Measurements from ENCODE around the gene MMD.
A peak's percentile ranks its signal among the peaks of the same experiment; 100 is the strongest.
"Not testable (repeated sequence)": the region's sequence is repeated elsewhere in the genome, so short reads cannot be mapped to it uniquely, and the experiment has no call there.

MMD gene, protein sequence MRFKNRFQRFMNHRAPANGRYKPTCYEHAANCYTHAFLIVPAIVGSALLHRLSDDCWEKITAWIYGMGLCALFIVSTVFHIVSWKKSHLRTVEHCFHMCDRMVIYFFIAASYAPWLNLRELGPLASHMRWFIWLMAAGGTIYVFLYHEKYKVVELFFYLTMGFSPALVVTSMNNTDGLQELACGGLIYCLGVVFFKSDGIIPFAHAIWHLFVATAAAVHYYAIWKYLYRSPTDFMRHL

DNA sequence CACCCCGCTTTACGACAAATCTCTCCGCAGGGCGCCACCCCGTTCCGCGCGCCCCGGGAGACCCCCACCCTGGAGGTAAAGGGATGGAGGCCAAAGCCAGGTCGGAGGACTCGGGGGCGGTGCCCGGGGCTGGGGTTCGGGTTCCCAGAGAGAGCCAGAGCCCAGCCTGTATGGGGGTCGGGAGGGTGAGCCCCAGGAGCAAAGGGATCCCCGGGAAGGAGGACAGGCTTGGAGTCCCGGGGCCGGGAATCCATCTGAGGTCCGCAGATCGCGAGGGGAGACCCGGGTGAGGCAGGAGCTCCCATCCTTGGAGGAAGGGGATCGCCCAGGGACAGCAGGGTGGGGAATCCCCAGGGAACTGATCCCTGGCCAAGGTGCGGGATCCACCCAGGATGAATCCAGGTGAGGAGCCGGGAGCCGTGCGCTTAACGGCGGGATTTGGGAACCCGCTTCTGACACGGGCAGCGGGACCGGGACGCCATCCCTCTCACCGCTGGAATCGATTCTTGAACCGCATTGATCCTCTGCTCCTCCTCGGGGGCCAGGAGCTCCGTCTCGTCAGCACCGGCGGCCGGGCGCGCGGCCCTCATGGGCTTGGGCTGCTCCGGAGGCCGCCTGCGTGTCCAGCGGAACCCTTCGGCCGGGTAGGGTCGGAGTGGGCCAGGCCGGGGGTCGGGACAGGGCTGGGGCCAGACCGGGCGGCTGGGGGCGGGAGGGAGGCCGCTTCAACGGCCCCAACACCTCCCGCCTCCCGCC is at the start of gene MMD:
TSS of gene MMD (minus strand) at position 657 of the 756 bp plus-strand sequence. CDS start at position 517, 140 bp downstream.
- peak in 1 of 2 donors; percentile 3 for DNase-seq (ENCODE audit: low read depth in 1 of 2, low spot score in 1 of 2)

DNA sequence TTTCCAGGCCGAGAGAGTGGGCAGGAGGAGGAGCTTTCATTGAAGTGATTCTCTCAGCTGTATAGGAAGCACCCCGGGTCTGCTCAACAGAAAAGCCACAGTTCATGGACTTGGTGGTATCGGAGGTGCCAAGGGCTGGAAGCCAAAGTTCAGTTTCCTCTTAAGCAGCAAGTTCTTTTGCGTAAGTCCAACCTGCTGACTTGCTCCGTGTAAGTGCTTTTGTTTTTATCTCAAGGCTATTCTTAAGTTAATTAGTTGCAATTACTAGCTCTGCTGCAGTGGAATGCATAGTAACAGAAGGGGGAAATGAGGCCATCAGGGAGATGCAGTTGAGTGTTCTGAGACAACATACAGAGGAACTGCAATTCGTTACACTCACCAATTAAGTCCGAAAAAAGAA is 45.0 kb upstream of the MMD start:
- no peak for DNase-seq (ENCODE audit: low read depth in 1 of 2, low spot score in 1 of 2)

DNA sequence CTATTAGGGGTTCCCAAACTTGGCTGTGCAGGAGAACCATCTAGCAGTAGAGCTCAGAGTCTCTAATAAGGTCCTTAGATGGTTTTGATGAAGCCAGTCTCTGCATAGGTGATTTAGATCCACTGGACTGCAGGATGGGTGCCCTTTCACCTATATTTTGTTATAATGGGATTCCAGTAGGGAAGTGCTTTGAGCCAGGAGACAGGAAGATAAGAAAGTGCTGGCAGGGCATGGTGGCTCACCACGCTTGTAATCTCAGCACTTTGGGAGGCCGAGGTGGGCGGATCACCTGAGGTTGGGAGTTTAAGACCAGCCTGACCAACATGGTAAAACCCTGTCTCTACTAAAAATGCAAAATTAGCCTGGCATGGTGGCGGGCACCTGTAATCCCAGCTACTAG is 44.1 kb upstream of the MMD start:
- DNase-seq (ENCODE audit: low read depth in 1 of 2, low spot score in 1 of 2): not testable (repeated sequence)

DNA sequence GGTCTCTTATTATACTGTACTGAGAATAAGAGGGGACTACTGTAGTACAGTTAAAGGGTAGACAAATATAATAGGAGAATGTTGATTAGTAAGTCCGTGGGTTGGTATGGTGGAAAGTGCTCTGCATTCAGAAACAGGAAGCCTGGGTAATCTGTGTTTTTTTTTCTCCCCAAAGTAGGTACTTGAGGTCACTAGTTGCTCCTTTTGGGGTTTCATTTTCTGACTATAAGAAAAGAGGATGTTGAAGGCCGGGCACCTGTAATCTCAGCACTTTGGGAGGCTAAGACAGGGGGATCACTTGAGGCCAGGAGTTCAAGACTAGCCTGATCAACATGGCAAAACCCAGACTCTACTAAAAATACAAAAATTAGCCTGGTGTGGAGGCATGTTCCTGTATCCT is 42.0 kb upstream of the MMD start:
- DNase-seq (ENCODE audit: low read depth in 1 of 2, low spot score in 1 of 2): no peak

DNA sequence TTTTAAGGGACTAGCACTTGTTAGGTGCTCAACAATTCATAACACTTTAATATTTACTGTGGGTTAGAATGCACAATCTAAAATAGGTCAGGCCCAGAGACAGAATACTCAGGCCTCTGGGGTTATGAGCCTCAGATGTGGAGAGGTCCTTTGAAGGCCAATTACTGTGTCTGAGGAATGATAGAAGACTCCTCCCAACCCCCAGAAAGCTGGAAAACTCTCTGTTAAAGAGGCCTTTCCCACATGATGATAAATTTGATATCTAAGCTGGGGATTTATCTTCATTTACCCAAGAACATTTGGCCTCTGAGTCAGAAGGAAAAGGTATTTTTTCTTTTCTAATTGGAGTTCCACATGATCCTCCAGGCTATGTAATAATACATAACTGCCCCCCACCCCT is 41.1 kb upstream of the MMD start:
- DNase-seq (ENCODE audit: low read depth in 1 of 2, low spot score in 1 of 2): no peak

DNA sequence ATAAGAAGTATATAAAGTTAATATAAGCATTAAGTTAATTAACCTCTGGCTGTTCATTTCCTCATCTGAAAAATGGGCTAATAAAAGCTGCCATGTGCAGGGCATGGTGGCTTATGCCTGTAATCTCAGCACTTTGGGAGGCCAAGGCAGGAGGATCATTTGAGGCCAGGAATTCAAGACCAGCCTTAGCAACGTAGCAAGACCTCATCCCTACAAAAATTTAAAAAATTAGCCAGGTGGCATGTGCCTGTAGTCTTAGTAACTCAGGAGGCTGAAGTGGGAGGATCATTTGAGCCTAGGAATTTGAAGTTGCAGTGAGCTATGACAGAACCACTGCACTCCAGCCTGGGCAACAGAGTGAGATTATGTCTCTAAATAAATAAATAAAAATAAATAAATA is 40.6 kb upstream of the MMD start:
- no peak for DNase-seq (ENCODE audit: low read depth in 1 of 2, low spot score in 1 of 2)

DNA sequence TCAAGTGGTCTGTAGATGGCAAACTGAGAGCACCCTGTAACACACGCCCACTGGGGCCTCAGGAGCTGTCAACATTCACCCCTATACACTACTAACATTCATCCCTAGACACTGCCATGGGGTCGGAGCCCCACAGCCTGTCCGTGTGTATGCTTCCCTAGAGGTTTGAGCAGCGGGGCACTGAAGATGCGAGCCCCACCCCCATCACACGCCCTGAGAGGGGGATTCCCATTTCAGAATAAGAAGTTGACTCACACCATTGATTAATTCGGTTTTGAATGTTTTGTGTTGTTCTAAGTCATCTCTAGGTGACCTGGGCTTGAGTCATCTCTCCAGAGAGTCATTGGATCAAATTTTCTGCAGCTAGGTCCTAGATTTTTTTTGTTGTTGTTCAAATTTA is 37.3 kb upstream of the MMD start:
- peak in 1 of 2 donors; percentile 30 for DNase-seq (ENCODE audit: low read depth in 1 of 2, low spot score in 1 of 2)

DNA sequence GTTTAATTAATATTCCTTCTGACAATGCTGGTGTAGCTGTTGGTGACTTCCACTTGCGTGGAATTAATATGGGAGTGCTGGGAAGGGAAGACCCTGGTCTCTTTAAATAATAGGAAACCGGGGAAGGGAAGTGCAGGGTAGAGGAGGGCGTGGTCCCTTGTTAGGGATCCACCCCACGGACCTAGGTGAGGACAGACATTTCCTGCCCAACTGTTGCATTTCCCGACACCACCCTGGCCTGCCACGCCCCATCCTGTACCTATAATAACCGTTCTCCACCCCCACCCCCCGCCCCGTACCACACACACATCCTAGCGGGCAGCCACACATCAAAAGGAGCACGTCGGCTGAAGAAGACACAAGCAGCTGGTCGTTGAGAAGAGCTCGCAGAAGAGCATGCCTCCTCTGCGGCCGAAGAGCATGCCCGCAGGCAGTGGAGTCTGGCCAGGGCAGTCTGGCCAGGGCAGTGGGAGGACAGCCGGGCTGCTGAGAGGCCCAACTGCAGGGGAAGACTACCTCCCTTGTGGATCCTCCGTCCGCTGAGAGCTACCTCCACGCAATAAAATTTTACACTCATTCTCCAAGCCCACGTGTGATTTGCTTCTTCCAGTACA is 36.8 kb upstream of the MMD start:
- no peak for DNase-seq (ENCODE audit: low read depth in 1 of 2, low spot score in 1 of 2)

DNA sequence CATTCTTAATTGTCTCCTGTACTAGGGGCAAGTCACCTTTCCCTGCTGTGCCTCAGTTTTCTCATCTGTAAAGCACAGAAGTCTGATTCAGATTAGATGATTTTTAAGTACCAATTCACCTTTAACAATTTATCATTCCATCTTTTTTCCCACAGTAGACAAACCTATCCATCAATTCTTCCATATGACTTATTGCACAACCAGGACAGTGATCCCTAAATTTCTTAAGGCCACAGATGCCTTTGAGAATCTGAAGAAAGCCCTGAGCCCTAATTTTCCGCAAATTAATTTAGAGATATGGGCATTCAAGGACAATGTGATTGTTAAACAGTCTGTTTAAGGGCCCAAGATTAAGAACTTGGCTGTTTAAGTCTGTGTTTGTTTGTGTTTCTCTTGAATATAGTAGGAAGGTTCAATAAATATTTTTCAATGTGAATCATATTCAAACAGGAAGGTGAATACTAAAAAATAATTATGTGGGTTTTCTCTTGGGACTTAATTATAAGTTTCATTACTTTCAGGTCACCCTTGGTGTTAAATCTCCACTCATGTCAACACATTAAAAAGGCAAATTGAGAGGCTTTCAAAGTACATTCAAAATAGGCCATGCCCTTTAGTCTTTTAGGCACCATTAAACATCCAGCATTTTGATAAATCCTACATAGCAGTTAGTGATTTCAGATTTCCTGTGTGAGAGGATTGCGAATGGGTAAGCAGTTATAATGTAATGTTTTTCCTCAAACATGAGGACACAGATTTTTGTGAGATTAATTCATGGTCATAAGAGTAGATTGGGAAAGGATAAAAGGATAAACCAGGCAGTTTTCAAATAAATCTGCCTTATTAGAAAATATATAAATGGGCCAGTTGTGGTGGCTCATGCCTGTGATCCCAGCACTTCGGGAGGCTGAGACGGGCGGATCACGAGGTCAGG is 34.9 kb upstream of the MMD start:
- no peak for DNase-seq (ENCODE audit: low read depth in 1 of 2, low spot score in 1 of 2)

DNA sequence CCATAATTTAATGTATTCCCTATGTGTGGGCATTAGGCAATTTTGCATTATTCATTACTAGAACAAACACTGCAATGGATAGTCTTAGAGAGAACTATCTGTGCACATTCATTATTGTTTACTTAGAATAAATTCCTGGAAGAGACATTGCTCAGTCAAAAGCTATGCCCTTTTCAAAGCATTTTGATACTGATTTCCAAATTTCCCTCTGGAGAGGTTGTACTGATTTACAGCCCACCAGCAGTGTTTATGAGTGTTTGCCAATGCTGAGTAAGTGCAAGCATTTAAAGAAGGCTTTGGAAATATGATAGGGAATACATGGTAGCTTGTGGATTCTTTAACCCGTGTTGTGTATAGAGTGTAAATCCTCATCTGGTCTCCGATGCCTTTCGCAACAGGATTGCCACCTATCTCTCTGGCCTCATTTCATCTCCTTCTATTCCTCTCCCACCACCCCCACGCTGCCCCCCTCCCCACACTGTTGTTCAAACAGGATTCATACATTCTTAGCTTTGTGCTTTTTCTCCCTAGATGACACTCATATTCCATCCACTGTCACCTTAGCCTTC is 33.4 kb upstream of the MMD start:
- no peak for DNase-seq (ENCODE audit: low read depth in 1 of 2, low spot score in 1 of 2)

DNA sequence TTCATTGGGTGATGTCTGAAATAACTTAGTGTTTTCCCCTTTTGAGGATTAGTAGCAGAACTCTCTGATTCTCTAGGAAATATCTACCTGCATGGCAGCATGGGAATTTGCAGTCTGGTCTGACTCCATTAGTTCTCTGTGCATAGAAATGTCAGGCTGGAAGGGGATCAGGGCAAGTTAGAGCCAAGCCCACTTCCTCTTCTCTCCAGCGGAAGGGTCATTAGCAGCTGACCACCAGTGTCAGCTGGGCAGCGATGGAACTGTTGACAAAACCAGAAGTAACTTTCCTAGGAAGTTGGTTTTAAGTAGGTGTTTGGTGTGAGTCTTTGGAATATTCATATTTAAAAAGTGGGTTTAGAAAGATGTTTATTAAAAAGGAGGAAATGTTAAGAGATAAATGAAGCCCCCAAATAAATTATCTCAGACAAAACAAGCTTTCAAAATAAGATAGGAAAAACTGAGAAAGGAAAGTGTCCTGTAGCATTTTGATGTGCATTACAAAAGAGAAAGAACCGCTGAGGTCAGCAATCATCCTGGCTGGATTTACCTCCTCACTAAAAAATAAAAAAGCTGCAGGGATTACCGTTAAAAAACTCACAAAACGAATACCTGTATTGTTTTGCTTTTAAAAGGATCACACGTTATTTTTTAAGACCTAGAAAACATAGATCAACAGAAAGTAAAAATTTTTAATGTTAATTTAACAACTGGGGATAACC is 32.4 kb upstream of the MMD start:
- DNase-seq (ENCODE audit: low read depth in 1 of 2, low spot score in 1 of 2): no peak

DNA sequence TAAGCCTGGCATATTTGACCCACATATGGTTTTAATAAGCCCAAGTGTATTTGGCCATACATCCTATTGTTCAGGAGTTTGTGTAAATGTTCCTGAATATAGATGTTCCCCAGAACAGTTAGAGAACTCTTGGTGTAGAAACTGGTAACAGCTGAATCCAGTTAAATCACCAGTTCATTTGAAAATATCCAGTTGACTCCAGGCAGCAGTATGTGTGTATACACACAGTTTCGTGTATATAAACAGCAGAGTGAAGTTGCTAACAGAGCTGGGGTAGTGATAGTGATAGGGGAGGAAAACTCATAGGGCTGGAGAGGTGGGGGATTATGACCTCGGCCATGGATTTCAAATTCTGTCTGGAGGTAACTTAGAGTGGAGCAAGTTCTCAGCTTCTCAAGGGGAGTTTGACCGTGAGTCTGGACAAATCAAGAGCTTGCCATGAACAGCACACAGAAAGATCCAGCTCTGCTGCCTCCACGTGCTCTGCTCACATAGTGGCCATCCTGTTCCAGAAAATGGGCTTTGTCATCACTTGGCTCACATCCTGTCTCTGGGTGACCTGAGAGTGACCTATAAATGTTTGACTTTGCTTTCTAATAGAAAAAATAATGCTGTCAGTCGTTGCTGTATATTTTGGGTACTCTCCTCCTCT is 30.6 kb upstream of the MMD start:
- DNase-seq (ENCODE audit: low read depth in 1 of 2, low spot score in 1 of 2): no peak

DNA sequence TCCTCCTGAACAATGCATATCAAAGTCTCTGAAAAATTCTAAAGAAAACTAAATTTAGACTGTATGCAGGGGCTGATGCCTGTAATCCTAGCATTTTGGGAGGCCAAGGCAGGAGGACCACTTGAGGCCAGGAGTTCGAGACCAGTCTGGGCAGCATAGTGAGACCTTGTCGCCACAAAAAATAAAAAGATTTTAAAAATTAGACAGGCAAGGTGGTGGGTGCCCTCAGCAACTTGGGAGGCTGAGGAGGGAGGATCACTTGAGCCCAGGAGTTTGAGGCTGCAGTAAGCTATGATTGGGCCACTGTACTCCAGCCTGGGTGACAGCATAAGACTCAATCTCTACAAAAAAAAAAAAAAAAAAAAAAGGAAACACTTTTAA is 30.1 kb upstream of the MMD start:
- DNase-seq (ENCODE audit: low read depth in 1 of 2, low spot score in 1 of 2): no peak

DNA sequence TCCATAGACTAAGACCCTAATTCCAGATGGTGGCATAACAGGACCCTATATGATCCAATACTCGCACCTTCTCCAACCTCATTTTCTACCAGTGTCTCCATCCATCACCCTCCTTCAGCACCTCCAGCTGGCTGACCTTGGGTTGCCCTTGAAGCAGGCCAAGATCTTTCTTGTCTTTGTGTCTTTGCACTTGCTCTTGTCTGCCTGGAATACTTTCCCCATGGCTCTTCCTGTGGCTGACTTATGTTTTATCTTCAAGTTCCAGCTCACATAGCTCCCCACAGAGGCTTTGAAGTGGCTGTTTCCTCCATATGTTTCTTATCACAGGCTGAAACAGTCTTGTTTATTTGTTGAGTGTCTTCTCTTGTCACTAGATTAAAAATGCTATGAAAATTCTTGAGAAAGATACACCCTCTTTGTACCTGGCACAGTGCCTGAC is 29.6 kb upstream of the MMD start:
- DNase-seq (ENCODE audit: low read depth in 1 of 2, low spot score in 1 of 2): no peak

DNA sequence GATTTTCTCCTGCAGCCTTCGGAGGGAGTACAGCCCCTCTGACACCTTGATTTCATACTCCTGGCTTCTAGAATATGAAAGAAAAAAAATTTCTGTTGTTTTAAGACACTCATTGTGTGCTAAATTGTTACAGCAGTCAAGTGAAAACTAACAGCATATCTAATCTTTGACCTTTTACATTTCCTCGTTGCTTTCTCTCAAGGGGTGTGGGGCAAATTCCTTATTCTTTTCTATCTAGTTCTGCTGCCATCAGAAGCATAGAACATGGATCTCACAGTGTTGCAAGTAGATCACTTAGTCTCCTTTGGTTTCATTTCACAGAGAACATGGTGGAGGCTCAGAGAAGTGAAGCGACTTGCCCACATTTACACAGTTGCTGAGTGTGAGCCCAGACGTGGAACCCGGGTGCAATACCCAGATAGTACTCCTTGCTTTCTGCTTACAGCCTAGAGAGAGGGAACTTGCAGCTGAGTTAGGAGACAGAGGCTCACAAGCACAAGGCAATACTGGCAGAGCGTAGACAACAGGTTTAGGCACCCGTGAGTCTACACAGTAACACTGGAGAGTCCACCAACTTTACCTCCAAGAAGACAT is 28.7 kb upstream of the MMD start:
- no peak for DNase-seq (ENCODE audit: low read depth in 1 of 2, low spot score in 1 of 2)

DNA sequence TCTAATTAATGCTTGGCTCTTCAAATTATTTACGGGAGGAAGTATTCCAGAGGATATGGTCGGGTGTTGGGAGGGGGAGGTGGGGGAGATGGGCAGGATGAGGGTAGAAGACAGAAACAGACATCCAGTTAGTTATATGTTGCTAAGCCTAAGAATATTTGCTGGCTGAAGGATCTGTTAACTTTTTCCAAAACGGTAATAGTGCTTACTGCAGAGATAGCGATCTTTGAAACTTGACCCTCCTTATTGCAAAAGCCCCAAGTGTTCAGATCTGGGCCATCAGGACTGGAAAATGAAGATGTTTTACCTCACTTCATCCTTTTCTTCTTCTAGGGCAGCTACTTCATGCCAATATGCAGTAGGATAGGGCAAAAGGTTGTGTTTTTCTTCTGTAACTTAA is 27.0 kb upstream of the MMD start:
- no peak for DNase-seq (ENCODE audit: low read depth in 1 of 2, low spot score in 1 of 2)

DNA sequence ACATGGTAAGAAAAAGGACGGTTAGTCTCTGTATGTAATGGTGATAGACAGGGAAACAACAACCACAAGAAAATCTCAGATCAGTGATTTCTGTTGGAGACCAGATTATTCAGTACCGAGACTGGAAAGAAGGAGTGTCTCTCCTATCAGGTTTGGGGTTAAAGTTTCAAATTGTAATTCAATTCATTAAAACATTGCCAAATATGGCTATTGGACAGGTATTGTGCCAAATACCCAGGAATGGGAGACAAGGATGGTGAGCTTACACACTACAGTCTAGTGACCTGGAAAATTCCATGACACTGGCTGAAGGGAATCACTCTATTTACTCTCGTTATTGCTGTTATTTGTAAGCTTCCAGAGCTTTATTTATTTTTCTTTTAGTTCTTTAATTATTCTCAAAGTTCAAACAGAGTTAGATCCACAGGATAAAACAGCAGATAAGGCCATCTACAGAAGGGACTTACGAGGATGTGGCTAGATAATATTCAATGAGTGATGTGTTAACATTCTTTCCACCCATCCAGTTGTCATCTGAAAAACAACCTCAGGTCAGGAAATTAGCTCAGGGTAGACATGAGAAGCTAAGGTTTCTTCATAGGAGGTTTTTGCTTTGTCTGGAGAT is 25.1 kb upstream of the MMD start:
- no peak for DNase-seq (ENCODE audit: low read depth in 1 of 2, low spot score in 1 of 2)

DNA sequence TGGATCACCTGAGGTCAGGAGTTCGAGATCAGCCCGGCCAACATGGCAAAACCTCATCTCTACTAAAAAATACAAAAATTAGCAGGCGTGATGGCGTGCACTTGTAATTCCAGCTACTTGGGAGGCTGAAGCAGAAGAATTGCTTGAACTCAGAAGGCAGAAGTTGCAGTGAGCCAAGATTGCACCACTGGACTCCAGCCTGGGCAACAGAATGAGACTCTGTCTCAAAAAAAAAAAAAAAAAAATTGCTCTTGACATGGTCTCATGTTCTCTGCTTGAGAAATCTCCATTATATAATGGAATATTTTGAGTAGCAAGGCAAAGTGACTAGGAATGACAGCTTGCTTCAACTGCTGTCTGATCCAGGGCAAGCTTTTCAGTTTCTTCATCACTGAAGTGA is 24.4 kb upstream of the MMD start:
- not testable (repeated sequence) for DNase-seq (ENCODE audit: low read depth in 1 of 2, low spot score in 1 of 2)

Measured in stimulated activated CD4-positive, alpha-beta T cell treated with anti-CD3 and anti-CD28 coated beads, Interleukin-15, amount 100 ng/mL, for 1 hour (primary cell).